ENCODE data around the gene FRMD5. TPM values are rescaled to one million over a fixed set of nuclear protein-coding genes. Genes with fewer than 3 reads are reported as not detected.

FRMD5 gene
- polyA plus RNA-seq, 3 donors = not detected

- DNase-seq = no peak
- Histone ChIP-seq H3K4me2 (replicated peaks; ENCODE audit: extremely low read depth, low read length, poor library complexity, severe bottlenecking) (no peak overlapping the region), H4K20me1 (ENCODE audit: insufficient read depth, low read length) (no peaks in the 10 kb centered on the region), H3K4me1 (ENCODE audit: control insufficient read depth in 1 of 2, insufficient read depth in 2 of 2, low read length in 2 of 2) (no peaks in the 10 kb centered on the region), H3K9ac (ENCODE audit: insufficient read depth, low read length, poor library complexity, severe bottlenecking) (no peak overlapping the region), H3K79me2 (ENCODE audit: insufficient read depth, low read length) (no peaks in the 10 kb centered on the region), H2AFZ (ENCODE audit: insufficient read depth, low read depth, low read length, poor library complexity, severe bottlenecking) (no peak overlapping the region), H3K4me3 (replicated peaks in 1 of 3; ENCODE audit: low read depth in 2 of 3, low read length in 3 of 3) (no peak overlapping the region), H3K9me3 (replicated peaks in 1 of 2; ENCODE audit: control insufficient read depth in 1 of 2, insufficient read depth in 1 of 2, low read length in 2 of 2) (no peaks in the 10 kb centered on the region), H3K27me3 (ENCODE audit: control insufficient read depth in 2 of 2, insufficient read depth in 2 of 2, low read length in 2 of 2) (peaks cover 0 to 3% of the 10 kb centered on the region in 2 donors), H3K27ac (ENCODE audit: low read depth in 1 of 2, low read length in 2 of 2) (no peak overlapping the region), H3K36me3 (replicated peaks in 1 of 2; ENCODE audit: control insufficient read depth in 1 of 2, insufficient read depth in 2 of 2, low read length in 2 of 2) (no peaks in the 10 kb centered on the region)
- Mint-ChIP-seq H3K36me3 (no peaks in the 10 kb centered on the region), H3K4me3 (no peak overlapping the region), H3K4me1 (no peaks in the 10 kb centered on the region), H3K27ac (no peak overlapping the region), H3K27me3 (ENCODE audit: low read depth in 3 of 3) (peaks cover 5 to 10% (median 5%) of the 10 kb centered on the region in 3 donors), H3K9me3 (peaks cover 0 to 3% (median 0%) of the 10 kb centered on the region in 7 donors)
- 91% methylated on average over 4 of the region's 4 CpGs for WGBS (ENCODE audit: insufficient coverage)
- TF ChIP-seq, protein P1, sequence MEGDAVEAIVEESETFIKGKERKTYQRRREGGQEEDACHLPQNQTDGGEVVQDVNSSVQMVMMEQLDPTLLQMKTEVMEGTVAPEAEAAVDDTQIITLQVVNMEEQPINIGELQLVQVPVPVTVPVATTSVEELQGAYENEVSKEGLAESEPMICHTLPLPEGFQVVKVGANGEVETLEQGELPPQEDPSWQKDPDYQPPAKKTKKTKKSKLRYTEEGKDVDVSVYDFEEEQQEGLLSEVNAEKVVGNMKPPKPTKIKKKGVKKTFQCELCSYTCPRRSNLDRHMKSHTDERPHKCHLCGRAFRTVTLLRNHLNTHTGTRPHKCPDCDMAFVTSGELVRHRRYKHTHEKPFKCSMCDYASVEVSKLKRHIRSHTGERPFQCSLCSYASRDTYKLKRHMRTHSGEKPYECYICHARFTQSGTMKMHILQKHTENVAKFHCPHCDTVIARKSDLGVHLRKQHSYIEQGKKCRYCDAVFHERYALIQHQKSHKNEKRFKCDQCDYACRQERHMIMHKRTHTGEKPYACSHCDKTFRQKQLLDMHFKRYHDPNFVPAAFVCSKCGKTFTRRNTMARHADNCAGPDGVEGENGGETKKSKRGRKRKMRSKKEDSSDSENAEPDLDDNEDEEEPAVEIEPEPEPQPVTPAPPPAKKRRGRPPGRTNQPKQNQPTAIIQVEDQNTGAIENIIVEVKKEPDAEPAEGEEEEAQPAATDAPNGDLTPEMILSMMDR (IDR thresholded peaks at IDR 0.05) = no peak
- intact Hi-C loops (cut with micrococcal nuclease) = no loop called here
These were observed 254.0 kb downstream of the FRMD5 start for GRCh38 chr15:43941071-43941470.

GRCh38 chr15:43939070-43939469 is 256.0 kb downstream of the FRMD5 start:
- no peak overlapping the region for H3K9ac ChIP-seq (ENCODE audit: insufficient read depth, low read length, poor library complexity, severe bottlenecking)
- H2AFZ ChIP-seq (ENCODE audit: insufficient read depth, low read depth, low read length, poor library complexity, severe bottlenecking) = no peak overlapping the region
- H3K4me1 Mint-ChIP-seq = no peaks in the 10 kb centered on the region
- no peak overlapping the region for H3K4me3 Mint-ChIP-seq
- H3K27ac ChIP-seq (ENCODE audit: low read depth in 1 of 2, low read length in 2 of 2) = no peak overlapping the region
- TF ChIP-seq, protein P1 (IDR thresholded peaks at IDR 0.05) = no peak
- WGBS (ENCODE audit: insufficient coverage) = no CpG with 5 or more reads among the region's 3 CpGs
- H3K4me3 ChIP-seq (replicated peaks in 1 of 3; ENCODE audit: low read depth in 2 of 3, low read length in 3 of 3) = no peak overlapping the region
- H3K36me3 Mint-ChIP-seq = no peaks in the 10 kb centered on the region
- DNase-seq = no peak
- no peaks in the 10 kb centered on the region for H3K9me3 Mint-ChIP-seq
- H3K79me2 ChIP-seq (ENCODE audit: insufficient read depth, low read length) = no peaks in the 10 kb centered on the region
- no peak overlapping the region for H3K27ac Mint-ChIP-seq
- H3K27me3 Mint-ChIP-seq (ENCODE audit: low read depth in 3 of 3) = peaks cover 5 to 10% (median 7%) of the 10 kb centered on the region in 3 donors
- H3K4me1 ChIP-seq (ENCODE audit: control insufficient read depth in 1 of 2, insufficient read depth in 2 of 2, low read length in 2 of 2) = no peaks in the 10 kb centered on the region
- H3K36me3 ChIP-seq (replicated peaks in 1 of 2; ENCODE audit: control insufficient read depth in 1 of 2, insufficient read depth in 2 of 2, low read length in 2 of 2) = no peaks in the 10 kb centered on the region
- intact Hi-C loops (cut with micrococcal nuclease) = no loop called here
- no peak overlapping the region for H3K4me2 ChIP-seq (replicated peaks; ENCODE audit: extremely low read depth, low read length, poor library complexity, severe bottlenecking)
- peaks cover 0 to 3% of the 10 kb centered on the region in 2 donors for H3K27me3 ChIP-seq (ENCODE audit: control insufficient read depth in 2 of 2, insufficient read depth in 2 of 2, low read length in 2 of 2)
- H4K20me1 ChIP-seq (ENCODE audit: insufficient read depth, low read length) = no peaks in the 10 kb centered on the region
- no peaks in the 10 kb centered on the region for H3K9me3 ChIP-seq (replicated peaks in 1 of 2; ENCODE audit: control insufficient read depth in 1 of 2, insufficient read depth in 1 of 2, low read length in 2 of 2)
